GM23338 (cell line): ENCODE measurements around the gene HDAC5. TPM values are rescaled to one million over a fixed set of nuclear protein-coding genes. Genes with fewer than 3 reads are reported as not detected.
A peak's percentile ranks its signal among the peaks of the same experiment; 100 is the strongest.

ENCODE experiments used
- ATAC-seq: fragments of 200-7000 bp; cut with Tn5 transposase; 3 replicates; pipeline ENCODE4 v1.9.1; 2020
- DNase-seq: peaks from one replicate; pipeline ENCODE4 v3.0.0-alpha.2; 2015; ENCODE audit warnings: low spot score
- H2AFZ ChIP-seq: fragments of 200-600 bp; sonication (generic); 2 replicates; pipeline ENCODE4 v1.8.0; 2016; ENCODE audit warnings: antibody characterized with exemption, mild to moderate bottlenecking, moderate library complexity
- H3F3A ChIP-seq: fragments of 200-600 bp; sonication (generic); replicated peaks from 2 replicates; pipeline ENCODE4 v1.8.0; 2017; ENCODE audit warnings: antibody characterized with exemption, mixed run types, low read depth
- H3K27ac ChIP-seq: fragments of 200-600 bp; sonication (generic); 2 replicates; pipeline ENCODE4 v1.6.1; 2016; ENCODE audit warnings: low read depth
- H3K27me3 ChIP-seq: fragments of 200-600 bp; sonication (generic); 2 replicates; pipeline ENCODE4 v1.8.0; 2016; ENCODE audit warnings: mild to moderate bottlenecking, mixed run types, moderate library complexity; ENCODE audit not compliant: insufficient read depth
- H3K36me3 ChIP-seq: fragments of 200-600 bp; sonication (generic); 2 replicates; pipeline ENCODE4 v1.8.0; 2016; ENCODE audit warnings: mild to moderate bottlenecking; ENCODE audit not compliant: insufficient read depth
- H3K4me1 ChIP-seq: fragments of 200-600 bp; sonication (generic); 2 replicates; pipeline ENCODE4 v1.8.0; 2016; ENCODE audit warnings: mild to moderate bottlenecking, moderate library complexity; ENCODE audit not compliant: insufficient read depth
- H3K4me2 ChIP-seq: fragments of 200-600 bp; sonication (generic); 2 replicates; pipeline ENCODE4 v1.7.1; 2017; ENCODE audit warnings: mixed run types
- H3K4me3 ChIP-seq: fragments of 200-600 bp; sonication (generic); 2 replicates; pipeline ENCODE4 v1.6.1; 2016; ENCODE audit warnings: mixed run types
- H3K79me2 ChIP-seq: fragments of 200-600 bp; sonication (generic); replicated peaks from 2 replicates; pipeline ENCODE4 v1.8.0; 2017; ENCODE audit warnings: mild to moderate bottlenecking; ENCODE audit not compliant: insufficient read depth
- H3K9me2 ChIP-seq: fragments of 200-600 bp; sonication (generic); 2 replicates; pipeline ENCODE4 v1.8.0; 2017; ENCODE audit not compliant: insufficient read depth
- H4K20me1 ChIP-seq: fragments of 200-600 bp; sonication (generic); replicated peaks from 2 replicates; pipeline ENCODE4 v1.8.0; 2017; ENCODE audit warnings: mild to moderate bottlenecking; ENCODE audit not compliant: insufficient read depth
- H3K27ac Mint-ChIP-seq: 2 replicates; pipeline ENCODE4 v1.8.0; 2020; ENCODE audit warnings: inconsistent platforms, mild to moderate bottlenecking, moderate library complexity, mixed read lengths
- H3K27me3 Mint-ChIP-seq: 3 replicates; pipeline ENCODE4 v1.8.0; 2022; ENCODE audit warnings: low read depth, mild to moderate bottlenecking, moderate library complexity, mixed read lengths, inconsistent platforms; ENCODE audit not compliant: insufficient read depth, poor library complexity
- H3K36me3 Mint-ChIP-seq: 3 replicates; pipeline ENCODE4 v1.8.0; 2021; ENCODE audit warnings: low read depth, mild to moderate bottlenecking, inconsistent platforms, moderate library complexity, mixed read lengths
- H3K4me1 Mint-ChIP-seq: 3 replicates; pipeline ENCODE4 v1.8.0; 2020; ENCODE audit warnings: mild to moderate bottlenecking, inconsistent platforms, mixed read lengths
- H3K4me3 Mint-ChIP-seq: 3 replicates; pipeline ENCODE4 v1.8.0; 2021; ENCODE audit warnings: moderate library complexity, mild to moderate bottlenecking, inconsistent platforms, mixed read lengths
- H3K9me3 Mint-ChIP-seq: 3 replicates; pipeline ENCODE4 v1.8.0; 2020; ENCODE audit warnings: moderate library complexity, mild to moderate bottlenecking, inconsistent platforms, mixed read lengths
- CREB1 ChIP-seq: fragments of 250-450 bp; sonication (Bioruptor Pico); IDR thresholded peaks from 2 replicates; pipeline ENCODE4 v1.5.0; 2020; ENCODE audit warnings: low read depth, mild to moderate bottlenecking, moderate library complexity
- CTCF ChIP-seq, 2 experiments: fragments of 200-600 bp in 1 of 2; sonication (generic) in 1 of 2; conservative IDR thresholded peaks; 2 replicates each; pipeline versions ENCODE4 v1.5.1 to v1.6.1; 2016 to 2017; ENCODE audit warnings: antibody characterized with exemption in 2 of 2, low read depth in 2 of 2, mild to moderate bottlenecking in 2 of 2, moderate library complexity in 1 of 2
- EZH2 ChIP-seq: fragments of 200-600 bp; sonication (generic); IDR thresholded peaks from one replicate; pipeline ENCODE4 v1.8.0; 2017; ENCODE audit warnings: antibody characterized with exemption, mild to moderate bottlenecking, low read depth; ENCODE audit not compliant: unreplicated experiment
- EZH2phosphoT487 ChIP-seq: fragments of 200-600 bp; sonication (generic); IDR thresholded peaks from one replicate; pipeline ENCODE4 v1.8.1; 2018; ENCODE audit warnings: antibody characterized with exemption; ENCODE audit not compliant: unreplicated experiment
- NANOG ChIP-seq: IDR thresholded peaks from 2 replicates; pipeline ENCODE4 v1.6.1; 2016; ENCODE audit warnings: antibody characterized with exemption, borderline replicate concordance
- POLR2AphosphoS5 ChIP-seq: IDR thresholded peaks from 2 replicates; pipeline ENCODE4 v1.6.1; 2016; ENCODE audit warnings: antibody characterized with exemption, low read depth
- STAT1 ChIP-seq: IDR thresholded peaks from one replicate; pipeline ENCODE4 v1.6.1; 2016; ENCODE audit warnings: antibody characterized with exemption; ENCODE audit not compliant: unreplicated experiment
- ZNF114 ChIP-seq: fragments of 250-450 bp; sonication (Bioruptor Pico); IDR thresholded peaks from 2 replicates; pipeline ENCODE4 v1.5.0; 2020; ENCODE audit warnings: mild to moderate bottlenecking, moderate library complexity
- polyA plus RNA-seq: library from polyadenylated mRNA; unstranded; fragments of >200 nt; fragmentation: Nextera tagmentation; extraction: Ambion mirVana; gene quantifications from 2 replicates; pipeline ENCODE4 v1.2.1, GENCODE V29; 2016
- total RNA-seq: library from RNA; depleted of rRNA; stranded (reverse); fragments of >200 nt; shearing (Covaris generic); gene quantifications from 2 replicates; pipeline ENCODE4 v1.2.3, GENCODE V29; 2014

Gene HDAC5
- total and polyA plus RNA-seq, 2 experiments from 2014 or later, result 16.9 to 71.1 TPM

DNA sequence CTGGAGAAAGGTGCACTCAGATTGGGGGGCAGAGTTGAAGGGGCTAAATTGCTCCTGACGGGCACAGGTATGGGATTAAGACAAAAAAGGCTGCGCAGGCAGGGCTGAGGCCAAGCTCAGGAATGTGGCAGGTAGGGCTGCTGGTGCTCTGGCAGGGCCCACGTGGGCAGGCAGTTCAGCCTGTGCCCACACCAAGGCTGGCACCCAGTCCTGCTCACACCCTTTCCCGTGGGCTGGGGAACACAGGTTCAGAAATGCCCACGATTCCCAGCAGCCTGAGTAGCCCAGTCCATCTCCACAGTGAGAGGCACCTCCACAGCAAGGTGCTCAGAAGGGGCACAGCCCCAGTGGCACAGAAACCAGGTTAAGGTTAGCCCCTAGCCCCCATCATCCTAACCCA, 4.4 kb downstream of the HDAC5 start:
- H3K36me3 ChIP-seq, result no peaks in the 10 kb centered on the region
- H3K4me2 ChIP-seq, result no peak overlapping the region
- H3F3A ChIP-seq, result peaks cover 9% of the 10 kb centered on the region; the same call in 1 of the 2 replicates
- H2AFZ ChIP-seq, result no peak overlapping the region
- Mint-ChIP-seq H3K27me3 (peaks cover 8% of the 10 kb centered on the region), H3K4me1 (peaks cover 73% of the 10 kb centered on the region), H3K9me3 (no peaks in the 10 kb centered on the region), H3K27ac (peak overlapping the region; percentile 14; the same call in 1 of the 2 replicates), H3K4me3 (no peak overlapping the region; the same call in 2 of the 3 replicates), H3K36me3 (peaks cover 3% of the 10 kb centered on the region; the same call in 1 of the 3 replicates)
- H3K27me3 ChIP-seq, result no peaks in the 10 kb centered on the region
- no peak for ATAC-seq
- peaks cover 34% of the 10 kb centered on the region for H3K4me1 ChIP-seq
- H3K79me2 ChIP-seq, result peaks cover 44% of the 10 kb centered on the region
- peaks cover 17% of the 10 kb centered on the region for H4K20me1 ChIP-seq
- H3K27ac ChIP-seq, result no peak overlapping the region
- no peak overlapping the region for H3K4me3 ChIP-seq
- no peak for DNase-seq
- H3K9me2 ChIP-seq, result no peaks in the 10 kb centered on the region
- no peak for TF ChIP-seq NANOG
- TF ChIP-seq STAT1, result no peak
- TF ChIP-seq CREB1, result no peak
- no peak for TF ChIP-seq ZNF114 (CRISPR knock-in tag)
- no peak for TF ChIP-seq EZH2
- TF ChIP-seq EZH2phosphoT487, result no peak
- TF ChIP-seq POLR2AphosphoS5, result no peak

DNA sequence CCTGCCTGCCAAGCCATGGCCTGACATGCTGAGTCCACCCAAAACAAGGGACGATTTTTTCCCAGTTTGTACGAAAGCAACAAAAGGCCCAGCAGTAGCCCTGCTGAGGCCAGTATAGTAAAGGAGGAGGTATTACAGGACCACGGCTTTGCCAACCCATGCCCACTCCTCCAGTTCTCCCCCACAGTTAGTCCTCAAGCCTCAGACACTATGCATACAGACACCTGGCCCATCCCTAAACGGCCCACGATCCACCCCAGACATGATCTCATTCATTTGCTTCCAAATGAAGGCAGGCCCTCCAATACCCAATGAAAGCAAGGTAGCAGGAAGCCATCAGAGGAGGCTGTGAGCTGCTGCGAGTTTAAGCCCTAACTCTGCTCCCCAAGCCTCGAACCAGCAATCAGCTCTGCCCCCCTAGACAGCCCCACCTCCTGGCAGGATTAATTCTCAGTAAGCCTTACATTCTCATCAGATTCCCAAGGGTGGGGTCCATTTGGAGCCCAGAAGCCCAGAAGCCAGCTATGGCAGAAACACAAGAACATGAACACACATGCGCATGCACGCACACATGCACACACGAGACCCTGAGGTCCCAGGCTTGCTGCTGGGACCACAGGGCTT, 4.9 kb downstream of the HDAC5 start:
- Histone ChIP-seq H3K4me2 (no peak overlapping the region), H3K36me3 (no peaks in the 10 kb centered on the region), H3K79me2 (peaks cover 44% of the 10 kb centered on the region), H3K4me3 (no peak overlapping the region), H3F3A (peaks cover 11% of the 10 kb centered on the region; the same call in 1 of the 2 replicates), H3K27ac (peak overlapping the region; percentile 69; the same call in 1 of the 2 replicates), H3K9me2 (no peaks in the 10 kb centered on the region), H2AFZ (no peak overlapping the region), H3K4me1 (peaks cover 34% of the 10 kb centered on the region), H4K20me1 (peaks cover 17% of the 10 kb centered on the region), H3K27me3 (no peaks in the 10 kb centered on the region)
- no peak for TF ChIP-seq EZH2
- peak; percentile 21 to 26; a peak in 1 of 4 replicates for TF ChIP-seq CTCF (conservative IDR thresholded peaks at IDR 0.05; ENCODE audit: low read depth in 2 of 2)
- Mint-ChIP-seq H3K27me3 (peaks cover 5% of the 10 kb centered on the region), H3K27ac (peak overlapping the region; percentile 14; the same call in 1 of the 2 replicates), H3K4me3 (peak overlapping the region; percentile 13; the same call in 1 of the 3 replicates), H3K36me3 (peaks cover 3% of the 10 kb centered on the region; the same call in 1 of the 3 replicates), H3K9me3 (no peaks in the 10 kb centered on the region), H3K4me1 (peaks cover 73% of the 10 kb centered on the region)
- peak; percentile 11 for ATAC-seq
- peak; percentile 70 for DNase-seq
